Fibroblast of skin of abdomen (primary cell): Measurements from ENCODE around the gene ARL5A.
A peak's percentile ranks its signal among the peaks of the same experiment; 100 is the strongest.
"Not testable (repeated sequence)": the region's sequence is repeated elsewhere in the genome, so short reads cannot be mapped to it uniquely, and the experiment has no call there.

Source experiments
- DNase-seq: peaks from one replicate; pipeline ENCODE4 v3.0.0-alpha.2; 2013

Gene ARL5A

DNA sequence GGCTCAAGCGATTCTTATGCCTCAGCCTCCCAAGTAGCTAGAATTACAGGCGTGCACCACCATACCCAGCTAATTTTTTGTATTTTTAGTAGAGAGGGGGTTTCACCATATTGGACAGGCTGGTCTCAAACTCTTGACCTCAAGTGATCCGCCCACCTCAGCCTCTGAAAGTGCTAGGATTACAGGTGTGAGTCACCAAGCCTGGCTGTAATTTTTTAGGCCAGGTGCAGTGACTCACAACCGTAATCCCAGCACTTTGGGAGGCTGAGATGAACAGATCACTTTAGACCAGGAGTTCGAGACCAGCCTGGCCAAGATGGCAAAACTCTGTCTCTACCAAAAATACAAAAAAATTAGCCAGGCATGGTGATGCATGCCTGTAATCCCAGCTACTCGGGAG lies 33.8 kb downstream of the ARL5A start:
- not testable (repeated sequence) for DNase-seq

DNA sequence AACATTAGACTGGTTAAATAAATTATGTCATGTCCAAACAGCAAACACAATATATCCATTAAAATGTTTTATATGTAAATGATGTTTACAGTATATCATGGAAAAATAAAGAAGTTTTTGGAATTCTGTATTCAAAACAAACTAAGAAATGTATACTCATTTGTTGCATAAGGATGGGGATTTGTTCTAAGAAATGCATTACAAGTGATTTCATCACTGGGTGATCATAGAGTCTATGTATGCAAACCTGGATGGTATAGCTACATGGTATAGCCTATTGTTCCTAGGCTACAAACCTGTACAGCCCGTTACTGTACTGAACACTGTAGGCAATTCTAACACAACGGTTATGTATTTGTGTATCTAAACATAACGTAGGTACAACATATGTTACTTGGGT lies 35.1 kb downstream of the ARL5A start:
- no peak for DNase-seq

DNA sequence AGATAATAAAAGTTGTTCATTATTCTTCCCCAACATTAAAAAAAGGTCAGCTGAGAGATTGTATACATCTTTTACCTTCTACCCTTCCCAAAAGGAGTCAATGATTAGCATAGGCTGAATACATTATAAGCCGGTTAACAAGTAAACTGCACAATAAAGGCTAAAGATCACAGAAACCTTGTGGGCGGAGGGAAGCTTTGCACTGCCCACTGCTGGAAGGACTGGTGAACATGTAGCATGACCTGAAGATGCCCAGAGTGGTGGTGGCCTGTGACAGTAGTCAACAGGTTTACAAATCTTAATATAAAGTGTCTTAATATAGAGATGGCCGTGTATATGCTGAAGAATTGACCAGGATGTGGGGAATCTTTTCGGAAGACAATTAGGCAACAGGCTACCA lies 35.6 kb downstream of the ARL5A start:
- DNase-seq = no peak

DNA sequence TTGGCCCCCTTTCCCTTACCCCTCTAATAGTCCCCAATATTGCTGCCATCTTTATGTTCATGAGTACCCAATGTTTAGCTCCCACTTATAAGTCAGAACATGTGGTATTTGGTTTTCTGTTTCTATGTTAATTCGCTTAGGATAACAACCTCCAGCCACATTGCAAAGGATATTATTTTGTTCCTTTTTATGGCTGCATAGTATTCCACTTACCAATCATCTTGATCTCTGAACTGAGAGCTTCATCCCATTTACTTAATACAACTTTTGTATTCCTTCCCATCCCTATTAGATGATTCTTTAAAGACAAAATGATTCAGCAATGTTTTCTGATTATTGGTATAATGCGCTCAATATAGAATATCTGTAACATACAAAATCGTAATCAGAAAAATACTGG lies 36.7 kb downstream of the ARL5A start:
- DNase-seq = no peak

DNA sequence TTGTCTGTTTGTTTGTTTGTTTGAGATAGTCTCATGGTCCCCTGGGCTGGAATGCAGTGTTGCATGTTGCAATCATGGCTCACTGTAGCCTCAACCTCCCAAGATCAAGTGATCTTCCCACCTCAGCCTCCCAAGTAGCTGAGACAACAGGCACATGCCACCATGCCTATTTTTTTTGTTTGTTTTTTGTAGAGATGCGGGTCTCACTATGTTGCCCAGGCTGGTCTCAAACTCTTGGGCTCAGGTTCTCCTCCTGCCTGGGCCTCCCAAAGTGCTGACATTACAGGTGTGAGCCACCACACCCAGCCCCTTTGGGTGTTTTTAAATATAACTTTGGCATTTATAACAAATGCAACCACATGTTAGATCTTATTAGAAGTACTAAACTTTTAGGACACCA lies 37.5 kb downstream of the ARL5A start:
- DNase-seq = no peak

DNA sequence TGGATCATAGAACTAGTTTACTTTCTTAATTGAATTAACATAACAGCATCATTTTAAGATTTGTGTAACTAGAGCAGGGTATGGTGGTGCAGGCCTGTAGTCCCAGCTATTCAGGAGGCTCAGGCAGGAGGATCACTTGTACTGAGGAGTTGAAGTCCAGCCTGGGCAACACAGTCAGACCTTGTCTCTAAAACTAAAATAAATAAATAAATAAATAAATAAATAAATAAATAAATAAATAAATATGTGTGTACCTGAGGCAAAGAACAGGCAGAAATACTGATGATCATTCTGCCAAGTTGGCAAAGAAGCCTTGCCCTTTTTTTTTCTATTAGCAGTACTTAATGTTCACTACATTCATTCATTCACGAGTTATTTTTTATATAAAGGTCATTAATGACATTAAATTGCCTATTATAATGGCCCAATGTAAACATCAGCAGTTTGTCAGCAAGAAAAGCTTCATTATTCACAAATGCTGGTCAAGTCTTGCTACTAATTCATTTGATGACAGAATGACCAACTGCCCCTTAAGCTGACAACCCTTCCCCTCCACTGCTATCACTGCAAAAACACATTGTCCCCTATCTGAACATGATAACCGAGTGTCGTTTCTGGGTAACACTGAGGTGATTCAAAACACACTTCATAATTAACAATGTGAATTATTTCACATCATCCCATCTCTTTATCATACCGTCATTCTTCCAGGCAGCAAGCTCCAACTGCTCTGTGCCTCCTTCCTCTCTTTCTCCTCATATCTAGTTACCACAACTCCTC lies 39.0 kb downstream of the ARL5A start:
- DNase-seq = no peak

DNA sequence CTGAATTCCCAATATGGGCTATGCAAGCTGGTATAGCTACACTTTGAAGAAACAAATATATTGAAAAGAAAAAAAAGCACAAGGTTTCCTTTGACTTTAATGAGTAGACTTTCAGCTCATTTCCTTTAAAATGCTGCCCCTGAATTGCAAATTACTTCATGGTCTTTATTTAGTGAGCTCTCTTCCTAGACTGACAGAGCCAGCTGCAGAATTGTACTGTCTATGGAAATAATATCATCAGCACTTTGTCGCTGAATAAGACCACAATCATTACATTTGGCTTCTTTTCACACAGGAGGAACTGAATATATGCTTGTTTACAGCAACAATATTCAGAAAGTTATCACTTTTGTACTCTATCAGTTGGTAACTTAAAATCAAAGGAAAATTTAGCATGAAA lies 41.7 kb downstream of the ARL5A start:
- DNase-seq = no peak

DNA sequence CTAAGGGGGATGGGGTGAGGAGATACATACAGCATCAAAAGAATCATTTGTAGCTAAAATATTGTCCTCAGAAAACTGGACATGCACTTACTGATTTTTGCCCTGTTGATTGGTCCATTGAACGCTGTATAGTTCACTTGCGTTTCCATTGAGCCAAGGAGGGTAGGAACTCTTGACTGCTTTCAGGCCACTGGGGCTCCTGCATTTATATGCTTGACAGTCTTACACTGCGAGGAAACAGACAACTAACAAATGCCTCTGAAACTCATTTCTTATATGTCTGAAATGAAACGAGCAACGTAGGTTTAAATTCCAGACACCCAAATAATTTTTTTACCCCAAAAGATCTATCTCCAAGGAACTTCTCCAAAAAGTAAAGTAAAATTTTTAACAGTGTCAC lies 42.1 kb downstream of the ARL5A start:
- no peak for DNase-seq

DNA sequence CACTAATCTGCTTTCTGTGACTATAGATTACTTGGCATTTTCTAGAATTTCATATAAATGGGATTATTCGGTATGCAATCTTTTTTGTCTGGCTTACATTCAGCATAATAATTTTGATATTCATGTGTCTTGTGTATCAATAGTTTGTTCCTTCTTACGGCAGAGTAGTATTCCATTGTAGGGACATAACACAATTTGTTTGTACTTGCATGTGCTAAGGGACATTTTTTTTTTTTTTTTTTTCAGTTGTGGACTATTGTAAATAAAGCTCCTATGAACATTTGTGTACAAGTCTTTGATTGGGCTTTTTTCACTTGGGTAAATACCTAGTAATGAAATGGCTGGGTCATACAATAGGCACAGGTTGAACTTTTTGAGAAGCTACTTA lies 45.1 kb downstream of the ARL5A start:
- DNase-seq = no peak

DNA sequence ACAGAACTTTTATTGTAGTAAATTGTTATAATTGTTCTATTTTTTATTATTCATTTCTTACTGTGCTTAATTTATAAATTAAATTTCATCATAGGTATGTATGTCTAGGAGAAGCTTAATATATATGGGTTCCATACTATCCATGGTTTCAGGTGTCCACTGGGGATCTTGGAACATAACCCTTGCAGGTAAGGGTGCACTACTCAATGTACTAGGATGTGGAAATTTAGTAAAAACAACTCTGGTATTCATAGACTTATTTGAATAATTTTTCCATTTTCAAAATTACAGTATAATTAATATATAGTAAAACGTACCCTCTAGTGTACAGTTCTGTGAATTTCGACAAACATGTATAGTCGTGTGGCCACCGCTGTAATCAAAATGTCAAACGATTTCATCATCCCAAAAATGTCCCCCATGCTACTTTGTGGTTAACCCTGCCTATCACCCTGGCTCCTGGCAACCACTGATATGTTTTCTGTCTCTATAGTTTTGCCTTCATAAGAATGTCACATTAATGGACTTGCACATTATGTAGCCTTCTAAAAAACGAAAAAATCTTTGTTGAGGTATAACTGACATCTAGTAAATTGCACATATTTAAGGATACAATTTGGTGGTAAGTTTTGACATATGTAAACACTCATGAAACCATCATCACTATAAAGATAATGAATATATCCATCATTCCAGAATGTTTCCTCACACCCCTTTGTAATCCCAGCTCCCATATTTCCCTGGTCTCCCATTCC lies 45.7 kb downstream of the ARL5A start:
- peak; percentile 17 for DNase-seq

DNA sequence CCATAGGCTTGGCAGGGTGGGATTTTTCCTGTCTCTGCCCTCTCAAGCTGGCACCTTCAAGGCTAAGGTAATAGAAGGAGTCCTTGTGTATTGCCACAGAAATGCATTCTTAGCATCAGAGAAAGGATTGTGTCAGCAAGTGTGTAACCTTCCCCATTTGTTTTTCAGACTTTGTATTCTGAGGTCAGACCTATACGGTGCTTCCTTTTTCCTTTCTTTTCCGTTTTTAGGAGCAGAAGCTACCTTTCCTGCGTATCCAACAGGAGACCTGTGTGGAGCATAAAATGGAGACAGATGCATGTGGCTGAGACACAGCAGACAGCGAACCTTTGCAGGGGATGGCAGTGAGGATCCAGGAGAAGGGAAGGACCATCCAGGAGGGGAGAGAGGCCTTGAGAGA lies 46.6 kb downstream of the ARL5A start:
- no peak for DNase-seq

DNA sequence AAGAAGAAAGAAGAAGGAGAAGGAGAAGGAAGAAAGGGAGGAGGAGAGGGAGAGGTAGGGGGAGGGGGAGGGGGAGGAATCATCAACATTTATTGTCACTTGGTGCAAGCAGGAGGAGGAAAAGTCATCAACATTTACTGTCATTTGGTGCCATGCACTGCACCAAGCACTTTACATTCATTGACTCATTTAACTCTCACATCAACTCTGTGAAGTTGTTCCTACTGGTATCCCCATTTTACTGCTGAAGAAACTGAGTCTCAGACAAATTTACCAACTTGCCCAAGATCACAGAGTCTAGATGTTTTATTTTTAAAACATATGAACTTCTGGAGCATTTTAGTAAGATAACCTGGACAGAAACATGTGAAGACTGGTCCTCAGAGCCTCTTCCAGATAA lies 47.3 kb downstream of the ARL5A start:
- no peak for DNase-seq

DNA sequence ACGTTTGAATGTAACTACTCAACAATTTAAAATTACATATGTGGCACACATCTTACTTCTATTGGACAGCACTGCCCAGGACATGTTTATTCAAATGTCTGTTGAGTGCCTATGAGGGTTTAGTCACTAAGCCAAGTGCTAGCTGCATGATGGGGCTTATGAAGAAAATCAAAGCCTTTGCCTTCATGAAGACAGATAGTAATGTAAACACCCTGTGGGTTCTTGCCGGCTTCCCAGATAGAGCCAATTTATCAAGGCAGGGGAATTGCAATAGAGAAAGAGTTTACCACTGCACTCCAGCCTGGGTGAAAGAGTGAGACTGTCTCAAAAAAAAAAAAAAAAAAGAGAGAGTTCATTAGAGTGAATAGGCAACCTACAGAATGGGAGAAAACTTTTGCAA lies 50.3 kb downstream of the ARL5A start:
- DNase-seq = no peak

DNA sequence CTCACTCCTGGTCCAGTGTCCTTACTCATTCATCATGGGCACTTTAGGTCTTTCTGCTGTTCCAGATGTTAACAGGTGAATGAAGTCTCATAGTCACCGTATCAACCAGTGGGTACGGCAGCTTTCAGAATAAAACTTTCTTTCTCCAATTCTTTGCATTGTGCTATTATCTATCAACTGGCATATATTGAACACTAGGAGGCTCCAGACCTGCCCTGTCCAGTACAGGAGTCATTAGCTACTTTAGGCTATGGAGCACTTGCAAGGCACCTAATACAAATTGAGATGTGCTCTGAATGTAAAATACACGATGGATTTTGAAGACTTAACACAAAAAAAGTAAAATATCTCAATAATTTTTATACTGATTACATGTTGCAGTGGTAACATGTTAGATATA lies 50.7 kb downstream of the ARL5A start:
- no peak for DNase-seq

DNA sequence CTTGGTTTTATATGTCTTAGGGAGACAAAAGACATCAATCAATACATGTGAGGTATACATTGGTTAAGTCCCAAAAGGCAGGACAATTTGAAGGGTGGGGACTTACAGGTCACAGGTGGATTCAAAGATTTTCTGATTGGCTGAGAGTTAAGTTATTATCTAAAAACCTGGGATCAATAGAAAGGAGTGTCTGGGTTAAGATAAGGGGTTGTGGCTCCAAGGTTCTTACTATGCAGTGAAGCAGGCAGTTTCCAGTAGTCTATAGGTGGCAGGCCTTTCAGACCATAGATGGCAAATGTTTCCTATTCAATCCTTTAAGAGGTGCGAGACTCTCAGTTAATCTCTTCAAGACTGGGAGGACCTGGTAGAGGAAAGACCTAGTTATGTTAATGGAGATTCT lies 51.9 kb downstream of the ARL5A start:
- no peak for DNase-seq

DNA sequence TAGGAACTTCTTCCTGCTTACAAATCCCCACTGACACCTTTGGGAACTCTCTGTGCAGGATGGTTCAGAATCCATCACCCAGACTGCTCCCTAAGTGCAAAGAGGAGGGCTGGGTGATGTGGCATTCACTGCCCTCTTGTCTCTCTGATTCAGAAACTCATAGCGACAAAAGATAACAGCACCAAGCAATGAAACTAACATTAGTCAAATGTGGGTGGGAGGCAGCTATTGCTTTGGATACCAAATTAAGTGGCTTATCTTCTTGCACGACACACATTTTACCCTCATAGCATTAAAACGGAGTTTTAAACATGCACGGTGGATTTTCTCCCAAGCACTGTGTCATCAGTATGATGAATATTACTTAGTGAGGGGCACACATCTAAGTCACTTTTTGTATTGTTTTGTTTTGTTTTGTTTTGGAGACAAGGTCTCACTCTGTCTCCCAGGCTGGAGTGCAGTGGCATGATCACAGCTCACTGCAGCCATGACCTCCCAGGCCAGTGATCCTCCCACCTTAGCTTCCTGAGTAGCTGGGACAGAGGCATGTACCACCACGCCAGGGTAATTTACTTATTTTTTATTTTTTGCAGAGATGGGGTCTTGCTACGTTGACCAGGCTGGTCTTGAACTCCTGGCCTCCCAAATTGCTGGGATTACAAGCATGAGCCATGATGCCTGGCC lies 53.0 kb downstream of the ARL5A start:
- DNase-seq = no peak

DNA sequence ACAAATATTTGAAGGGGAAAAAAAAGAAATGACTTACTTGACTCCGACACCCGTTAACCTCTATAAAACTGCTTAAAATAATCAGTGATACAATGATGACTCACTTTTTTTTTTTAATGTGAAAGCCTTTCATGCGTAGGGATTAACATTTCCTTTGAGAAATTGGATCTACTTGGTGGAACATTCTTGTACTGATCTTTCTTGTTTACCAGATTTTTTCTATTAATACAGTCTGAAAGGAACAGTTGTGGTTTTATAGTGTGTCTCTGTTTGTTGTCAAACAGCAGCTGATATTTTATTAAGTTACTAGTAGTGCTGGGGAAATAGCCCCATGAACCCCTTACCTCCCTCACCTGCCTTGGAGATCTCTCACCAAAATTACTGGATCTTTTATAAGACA lies 53.7 kb downstream of the ARL5A start:
- DNase-seq = peak; percentile 59

DNA sequence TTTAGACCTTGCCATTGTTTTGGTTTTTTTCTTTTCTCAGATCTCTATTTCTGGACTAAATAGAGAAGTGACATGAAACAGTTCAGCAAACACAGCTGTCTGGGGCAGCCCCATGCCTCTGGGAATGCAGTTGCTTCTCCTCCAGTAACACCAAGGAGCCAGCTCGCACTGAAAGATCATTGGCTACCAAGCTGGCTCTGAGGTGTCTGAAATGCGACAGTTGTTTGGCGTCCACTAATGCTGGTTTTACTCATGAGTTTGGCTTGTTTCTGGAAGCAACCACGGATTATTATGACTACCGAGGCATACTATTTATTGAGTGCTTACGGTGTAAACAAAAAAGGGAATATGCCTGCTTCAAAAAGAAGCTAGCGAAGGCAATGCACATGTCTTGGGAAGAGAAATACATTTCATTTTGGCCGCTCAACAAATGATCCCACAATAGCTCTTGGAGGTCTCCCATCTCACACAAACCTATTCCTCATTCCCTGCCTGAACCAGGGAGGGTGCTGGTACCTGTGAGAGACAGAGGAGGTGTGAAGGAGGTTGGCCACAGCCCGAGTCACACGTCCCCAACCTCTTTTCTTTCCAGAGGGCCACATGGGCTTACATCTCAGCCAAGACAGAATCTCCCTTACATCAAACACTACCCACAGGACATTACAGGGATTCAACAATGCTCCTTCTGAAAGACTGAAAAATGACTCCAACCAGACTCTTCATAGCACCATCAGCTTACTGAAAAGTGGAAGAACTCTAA lies 56.4 kb downstream of the ARL5A start:
- peak; percentile 30 for DNase-seq

DNA sequence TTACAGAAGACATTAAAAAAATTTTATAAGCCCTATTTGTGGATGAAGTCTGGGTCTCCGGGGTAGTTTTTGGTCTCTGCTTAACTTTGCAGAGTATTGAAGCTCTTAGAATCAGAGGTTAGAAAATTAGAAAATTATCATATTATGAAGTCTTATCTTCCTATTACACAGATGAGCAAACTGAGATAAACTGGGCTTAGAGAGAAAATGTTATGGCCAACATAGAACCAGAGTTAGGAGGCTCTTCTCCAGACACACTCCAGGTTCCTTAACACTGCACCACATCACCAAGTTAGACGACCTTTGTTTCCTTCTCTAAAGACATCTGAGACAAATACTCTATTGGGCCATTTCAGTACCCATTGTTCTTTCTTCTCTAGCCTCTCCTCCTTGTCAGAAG lies 57.2 kb downstream of the ARL5A start:
- DNase-seq = no peak

DNA sequence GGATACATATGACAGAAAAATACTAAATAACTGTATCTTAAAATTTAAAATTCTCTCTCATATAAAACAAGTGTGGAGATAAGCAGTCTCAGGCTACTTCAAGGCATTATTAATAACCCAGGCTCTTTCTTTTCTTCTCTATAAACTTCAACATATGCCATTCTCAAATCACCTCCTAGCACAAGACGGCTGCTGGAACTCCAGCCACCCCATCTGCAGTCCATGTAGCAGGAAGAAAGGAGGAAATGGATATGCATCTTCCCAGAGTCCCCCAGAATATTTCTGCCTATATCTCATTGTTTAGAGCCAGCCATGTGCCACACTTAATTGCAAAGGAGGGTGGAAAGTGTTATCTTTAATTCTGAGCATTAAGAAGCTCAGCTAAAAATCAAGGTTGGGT lies 58.6 kb downstream of the ARL5A start:
- DNase-seq = no peak

DNA sequence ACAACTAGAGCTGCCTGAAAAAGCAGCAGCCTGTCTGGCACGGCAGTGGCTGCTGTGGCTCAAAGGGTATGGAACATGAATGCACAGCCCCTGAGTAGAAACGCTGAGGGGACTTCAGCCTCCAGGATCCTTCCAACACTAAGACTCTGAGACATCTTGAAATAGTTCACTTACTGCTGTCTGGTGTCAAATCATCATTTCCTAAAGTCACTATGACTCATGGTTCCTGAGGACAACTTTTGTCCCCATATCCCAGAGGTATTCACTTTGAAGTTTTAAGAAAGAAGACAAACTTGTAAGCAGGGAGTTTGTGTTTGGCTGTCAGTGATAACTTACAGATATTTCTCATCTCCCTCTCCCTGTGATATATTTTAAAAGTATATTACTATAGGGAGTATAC lies 60.7 kb downstream of the ARL5A start:
- DNase-seq = peak; percentile 7

DNA sequence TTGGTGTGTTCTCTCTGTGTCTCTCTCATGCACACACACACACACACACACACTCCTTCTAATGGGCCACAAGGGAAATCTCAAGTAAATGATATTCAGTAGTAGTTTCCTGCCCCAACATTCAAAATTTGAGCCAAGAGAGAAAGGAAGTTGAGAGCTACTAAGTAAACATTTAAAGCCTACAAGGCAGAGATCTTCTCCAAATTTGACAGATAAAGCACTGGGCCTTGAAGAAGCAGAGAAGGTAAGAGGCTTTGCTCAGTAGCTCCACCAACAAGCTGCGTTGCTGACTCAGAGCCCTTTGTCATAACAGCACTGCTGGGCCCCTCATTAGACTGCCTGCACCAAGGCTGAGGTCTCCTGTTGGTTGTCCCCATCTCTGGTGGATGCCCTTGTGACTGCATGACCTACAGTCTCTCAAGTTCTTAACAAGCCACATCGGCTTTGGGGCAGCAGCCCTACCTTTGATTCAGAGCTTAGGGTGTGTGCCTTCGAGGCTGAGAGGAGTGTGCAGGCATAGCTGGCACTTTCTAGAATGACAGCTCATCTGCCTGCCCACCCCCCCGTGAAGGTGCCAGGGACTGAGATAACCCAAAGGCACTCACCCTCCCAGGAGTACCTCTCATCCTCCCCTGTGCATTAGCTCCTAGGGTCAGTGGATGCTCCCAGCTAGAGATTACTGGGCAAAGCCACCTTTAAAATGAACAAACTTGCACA lies 61.6 kb downstream of the ARL5A start:
- DNase-seq = no peak
